Common myeloid progenitor, CD34-positive (primary cell): Measurements from ENCODE around the gene SSH3.

Experiments
- CTCF ChIA-PET: fragments of 350-600 bp; sonication (Branson Sonifier 250); formaldehyde crosslinking; loops from one replicate; lab custom pipeline; 2021; ENCODE audit warnings: antibody characterized with exemption; lab: Charles Lee
- POLR2A ChIA-PET: fragments of 350-600 bp; sonication (Branson Sonifier 250); formaldehyde crosslinking; loops from one replicate; lab custom pipeline; 2021; ENCODE audit warnings: antibody characterized with exemption; lab: Charles Lee
- DNase-seq, 3 donors: peaks; one replicate each; pipeline versions ENCODE4 v3.0.0 to v3.0.0-alpha.2; 2013
- H3K27ac ChIP-seq, 2 experiments: 1 replicate in 1 of 2; 2 replicates in 1 of 2; pipeline ENCODE4 v1.7.0; 2013; ENCODE audit warnings: inconsistent platforms in 2 of 2, low read length in 2 of 2, mild to moderate bottlenecking in 2 of 2, low read depth in 1 of 2, moderate library complexity in 1 of 2; ENCODE audit not compliant: severe bottlenecking in 2 of 2, insufficient read depth in 1 of 2, poor library complexity in 1 of 2
- H3K27me3 ChIP-seq, 5 experiments: replicated peaks in 2 of 5; 1 replicate in 3 of 5; 2 replicates in 2 of 5; pipeline versions ENCODE4 v1.6.1 to v1.7.0; 2013; ENCODE audit warnings: low read length in 4 of 5, mild to moderate bottlenecking in 2 of 5, moderate library complexity in 2 of 5, inconsistent platforms in 1 of 5; ENCODE audit not compliant: insufficient read depth in 5 of 5, control insufficient read depth in 4 of 5
- H3K36me3 ChIP-seq, 4 experiments: 1 replicate in 2 of 4; 2 replicates in 2 of 4; pipeline versions ENCODE4 v1.6.1 to v1.7.0; 2013; ENCODE audit warnings: low read length in 3 of 4, control low read depth in 1 of 4, mild to moderate bottlenecking in 1 of 4; ENCODE audit not compliant: control insufficient read depth in 4 of 4, insufficient read depth in 4 of 4
- H3K4me1 ChIP-seq, 4 experiments: 1 replicate in 3 of 4; 2 replicates in 1 of 4; pipeline versions ENCODE4 v1.6.1 to v1.7.1; 2013; ENCODE audit warnings: low read length in 3 of 4, mild to moderate bottlenecking in 3 of 4, control low read depth in 1 of 4, inconsistent platforms in 1 of 4, moderate library complexity in 1 of 4; ENCODE audit not compliant: control insufficient read depth in 4 of 4, insufficient read depth in 4 of 4; ENCODE audit errors: control extremely low read depth in 1 of 4
- H3K4me3 ChIP-seq, 7 experiments: 1 replicate in 4 of 7; 2 replicates in 3 of 7; pipeline versions ENCODE4 v1.5.1 to v1.7.0; 2013; ENCODE audit warnings: mild to moderate bottlenecking in 7 of 7, low read length in 6 of 7, moderate library complexity in 6 of 7, inconsistent platforms in 2 of 7, low read depth in 2 of 7, control low read depth in 1 of 7; ENCODE audit not compliant: insufficient read depth in 4 of 7, control insufficient read depth in 1 of 7; ENCODE audit errors: extremely low read depth in 1 of 7
- H3K9me3 ChIP-seq, 5 experiments: 1 replicate in 4 of 5; 2 replicates in 1 of 5; pipeline versions ENCODE4 v1.6.1 to v1.7.1; 2013; ENCODE audit warnings: low read length in 4 of 5, mild to moderate bottlenecking in 2 of 5, inconsistent platforms in 1 of 5, low read depth in 1 of 5, moderate library complexity in 1 of 5; ENCODE audit not compliant: control insufficient read depth in 4 of 5, insufficient read depth in 2 of 5; ENCODE audit errors: control extremely low read depth in 1 of 5
- WGBS: methylation state at CpG from one replicate; pipeline ENCODE4 v1.1.5; 2013; ENCODE audit not compliant: insufficient coverage; 5-methylcytosine and 5-hydroxymethylcytosine counted together

SSH3 gene

DNA sequence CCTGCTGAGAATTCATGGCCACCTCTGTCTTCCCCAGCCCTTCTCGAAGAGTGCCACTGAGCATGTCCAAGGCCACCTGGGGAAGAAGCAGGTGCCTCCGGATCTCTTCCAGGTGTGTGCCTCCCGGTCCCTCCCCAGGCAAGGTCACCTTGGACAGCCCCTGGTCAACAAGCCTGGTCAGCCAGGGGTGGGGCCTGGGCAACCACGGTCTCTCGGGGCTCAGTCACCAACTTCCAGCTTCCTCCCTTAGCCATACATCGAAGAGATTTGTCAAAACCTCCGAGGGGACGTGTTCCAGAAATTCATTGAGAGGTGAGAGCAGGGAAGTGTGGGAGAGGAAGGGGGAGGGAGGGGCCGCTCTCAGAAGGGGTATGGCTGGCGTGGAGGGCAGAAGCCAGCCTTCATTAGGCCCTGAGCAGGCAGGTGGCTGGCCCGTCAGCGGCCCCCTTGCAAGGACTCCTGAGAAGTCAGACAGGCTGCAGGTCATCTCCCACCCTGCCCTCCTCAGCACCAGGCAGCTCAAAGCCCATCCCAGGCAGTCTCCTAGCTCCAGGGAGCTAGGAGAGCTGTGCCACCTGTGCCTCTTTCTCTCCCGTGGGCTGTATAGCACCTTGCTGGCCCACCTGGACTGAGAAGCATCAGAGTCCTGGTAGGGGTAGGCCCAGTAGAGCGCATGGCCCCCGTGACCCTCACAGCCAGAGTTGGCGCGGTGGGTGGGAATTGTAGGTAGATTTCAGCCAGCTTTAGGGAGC, 23.6 kb upstream of the SSH3 start:
- no peak for DNase-seq
- POLR2A ChIA-PET: interaction anchor here (0.6 to 5.9 kb wide), 4 partner anchors 9 to 38 kb away, joined by 3 to 211 read pairs (median 31); partner anchors contain the start of genes ANKRD13D and GRK2
- Histone ChIP-seq H3K27me3 (no peaks in the 10 kb centered on the region), H3K36me3 (peaks cover 7 to 85% (median 62%) of the 10 kb centered on the region in 4 experiments), H3K4me3 (peak overlapping the region in 3 of 7 experiments; percentile 19 to 33 (median 23)), H3K9me3 (no peaks in the 10 kb centered on the region), H3K27ac (peak overlapping the region; percentile 96 to 97), H3K4me1 (peaks cover 2 to 99% (median 98%) of the 10 kb centered on the region in 4 experiments)
- CTCF ChIA-PET: interaction anchor here (0.9 to 8.9 kb wide), 6 partner anchors 8 to 39 kb away, joined by 3 to 70 read pairs (median 34); partner anchors contain the start of gene ANKRD13D
- 77% methylated on average over 11 of the region's 17 CpGs for WGBS

DNA sequence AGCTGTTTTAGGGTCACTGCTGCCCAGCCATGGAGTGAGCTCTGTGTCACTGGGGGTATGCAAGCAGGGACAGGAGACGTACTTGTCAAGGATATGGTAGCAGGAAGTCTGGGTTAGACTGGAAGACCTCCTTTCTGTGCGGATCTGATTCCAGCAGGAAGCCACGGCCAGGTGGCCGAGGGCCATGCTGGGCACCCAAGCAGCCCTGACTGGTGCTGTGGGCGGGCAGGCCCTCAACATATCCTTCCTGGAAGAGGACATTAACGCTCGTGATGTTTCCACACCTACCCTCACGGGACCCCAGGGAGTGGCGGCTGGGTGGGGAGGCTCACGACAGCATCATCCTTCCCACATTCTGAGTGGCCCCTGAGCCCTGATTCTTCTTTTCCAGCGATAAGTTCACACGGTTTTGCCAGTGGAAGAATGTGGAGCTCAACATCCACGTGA, 23.0 kb upstream of the SSH3 start:
- peak overlapping the region in 1 of 7 experiments; percentile 19 for H3K4me3 ChIP-seq
- CTCF ChIA-PET: interaction anchor here (0.9 to 6.5 kb wide), 4 partner anchors 10 to 38 kb away, joined by 3 to 63 read pairs (median 4); no protein-coding TSS in a partner anchor
- peaks cover 7 to 85% (median 65%) of the 10 kb centered on the region in 4 experiments for H3K36me3 ChIP-seq
- POLR2A ChIA-PET: interaction anchor here (1.2 to 5.9 kb wide), 3 partner anchors 8 to 12 kb away, joined by 4 to 211 read pairs (median 58); partner anchors contain the start of genes ANKRD13D and GRK2
- H3K9me3 ChIP-seq: no peaks in the 10 kb centered on the region
- peak in 1 of 3 donors; percentile 61 for DNase-seq
- H3K27ac ChIP-seq: peak overlapping the region; percentile 96 to 97
- 26% methylated on average over 10 of the region's 13 CpGs for WGBS
- H3K4me1 ChIP-seq: peaks cover 0 to 99% (median 98%) of the 10 kb centered on the region in 4 experiments
- H3K27me3 ChIP-seq: no peaks in the 10 kb centered on the region

DNA sequence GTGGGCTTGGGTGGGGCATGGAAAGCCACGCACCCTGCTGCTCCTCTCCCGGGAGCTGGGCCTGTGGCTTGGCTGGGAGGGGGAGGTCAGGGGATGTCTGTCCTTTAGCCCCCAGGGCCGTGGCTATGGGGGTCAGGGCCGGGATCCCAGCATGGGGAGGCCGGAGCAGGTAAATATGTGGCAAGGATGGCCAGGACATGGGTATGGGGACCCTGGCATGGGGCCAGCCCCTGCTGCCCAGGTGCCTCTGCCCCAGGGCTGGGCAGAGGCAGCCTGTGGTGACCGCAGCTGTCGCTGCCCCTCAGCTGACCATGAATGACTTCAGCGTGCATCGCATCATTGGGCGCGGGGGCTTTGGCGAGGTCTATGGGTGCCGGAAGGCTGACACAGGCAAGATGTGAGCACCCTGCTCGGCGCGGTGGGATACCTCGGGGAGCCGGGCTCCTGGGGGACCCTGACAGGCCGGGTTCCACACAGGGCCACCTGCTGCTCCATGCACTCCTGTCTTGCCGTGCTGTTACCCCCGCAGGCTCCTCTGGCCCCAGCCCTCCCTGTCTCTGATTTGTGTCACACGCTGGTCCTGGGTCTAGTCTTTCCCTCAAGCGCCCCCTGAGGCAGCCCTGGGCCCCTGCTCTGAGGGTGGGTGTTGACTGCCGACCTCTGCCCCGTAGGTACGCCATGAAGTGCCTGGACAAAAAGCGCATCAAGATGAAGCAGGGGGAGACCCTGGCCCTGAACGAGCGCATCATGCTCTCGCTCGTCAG, 22.4 kb upstream of the SSH3 start:
- 97% methylated on average over 31 of the region's 31 CpGs for WGBS
- Histone ChIP-seq H3K9me3 (no peaks in the 10 kb centered on the region), H3K4me3 (no peak overlapping the region), H3K27ac (peak overlapping the region; percentile 96 to 97), H3K27me3 (no peaks in the 10 kb centered on the region), H3K4me1 (peaks cover 0 to 99% (median 98%) of the 10 kb centered on the region in 4 experiments), H3K36me3 (peaks cover 7 to 85% (median 64%) of the 10 kb centered on the region in 4 experiments)
- no peak for DNase-seq
- ChIA-PET CTCF (interaction anchor here (1.0 to 6.5 kb wide), 3 partner anchors 10 to 19 kb away, joined by 3 to 63 read pairs (median 4); no protein-coding TSS in a partner anchor), POLR2A (interaction anchor here (4.8 to 5.9 kb wide), 2 partner anchors 8 to 13 kb away, joined by 58 to 211 read pairs; partner anchors contain the start of genes ANKRD13D and GRK2)

DNA sequence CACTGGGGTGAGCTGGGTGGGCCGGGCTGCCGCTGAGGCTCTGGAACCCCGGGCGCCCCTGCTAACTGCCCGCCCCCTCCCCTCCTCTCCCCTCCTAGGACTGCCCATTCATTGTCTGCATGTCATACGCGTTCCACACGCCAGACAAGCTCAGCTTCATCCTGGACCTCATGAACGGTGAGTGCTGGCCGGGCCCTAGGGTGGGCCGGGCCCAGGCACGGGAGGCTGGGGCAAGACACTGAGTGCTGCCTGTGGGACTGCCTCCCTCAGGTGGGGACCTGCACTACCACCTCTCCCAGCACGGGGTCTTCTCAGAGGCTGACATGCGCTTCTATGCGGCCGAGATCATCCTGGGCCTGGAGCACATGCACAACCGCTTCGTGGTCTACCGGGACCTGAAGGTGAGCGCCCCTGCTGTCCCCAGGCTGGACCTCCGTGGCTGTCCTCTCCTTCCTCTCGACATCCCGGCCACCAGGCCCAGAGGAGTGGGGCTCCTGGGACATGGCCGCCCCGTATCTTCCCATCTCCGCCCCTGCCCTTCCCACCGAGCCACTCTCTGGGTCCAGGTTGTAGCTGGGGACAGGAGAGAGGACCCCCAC, 21.7 kb upstream of the SSH3 start:
- WGBS: 93% methylated on average over 25 of the region's 27 CpGs
- Histone ChIP-seq H3K4me3 (no peak overlapping the region), H3K9me3 (no peaks in the 10 kb centered on the region), H3K27me3 (no peaks in the 10 kb centered on the region), H3K36me3 (peaks cover 7 to 89% (median 67%) of the 10 kb centered on the region in 4 experiments), H3K27ac (peak overlapping the region; percentile 96 to 97), H3K4me1 (peaks cover 0 to 99% (median 98%) of the 10 kb centered on the region in 4 experiments)
- POLR2A ChIA-PET: interaction anchor here (1.2 to 1.4 kb wide), 2 partner anchors 12 to 36 kb away, joined by 3 to 5 read pairs; no protein-coding TSS in a partner anchor
- CTCF ChIA-PET: interaction anchor here (1.4 to 6.5 kb wide), 2 partner anchors 11 to 18 kb away, joined by 3 to 63 read pairs; no protein-coding TSS in a partner anchor
- no peak for DNase-seq

DNA sequence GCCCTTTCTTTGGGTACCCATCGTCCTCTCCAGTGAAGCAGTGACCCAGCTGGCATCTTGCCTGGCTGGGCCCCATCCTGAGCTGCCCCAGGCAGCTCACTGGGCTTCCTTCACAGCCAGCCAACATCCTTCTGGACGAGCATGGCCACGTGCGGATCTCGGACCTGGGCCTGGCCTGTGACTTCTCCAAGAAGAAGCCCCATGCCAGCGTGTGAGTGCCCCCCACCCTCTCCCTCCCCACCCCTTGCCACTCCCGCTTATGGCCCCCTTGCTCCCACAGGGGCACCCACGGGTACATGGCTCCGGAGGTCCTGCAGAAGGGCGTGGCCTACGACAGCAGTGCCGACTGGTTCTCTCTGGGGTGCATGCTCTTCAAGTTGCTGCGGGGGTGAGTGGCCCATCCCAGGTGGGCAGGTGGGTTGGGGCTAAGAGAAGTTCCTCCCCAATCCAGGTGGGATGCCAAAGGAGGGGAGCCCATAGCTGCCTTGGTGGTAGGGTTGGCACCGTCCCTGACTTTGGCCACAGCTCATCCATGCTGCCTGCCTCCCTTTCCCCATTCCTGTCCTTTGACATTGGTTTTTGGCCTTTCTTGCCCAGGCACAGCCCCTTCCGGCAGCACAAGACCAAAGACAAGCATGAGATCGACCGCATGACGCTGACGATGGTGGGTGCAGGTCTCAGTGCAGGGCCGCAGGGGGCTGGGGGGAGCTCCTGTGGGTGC, 21.0 kb upstream of the SSH3 start:
- ChIA-PET CTCF (interaction anchor here (1.2 to 6.5 kb wide), 6 partner anchors 12 to 100 kb away, joined by 3 to 63 read pairs (median 6); partner anchors contain the start of genes GRK2 and SSH3), POLR2A (interaction anchor here (1.2 to 1.4 kb wide), 2 partner anchors 11 to 35 kb away, joined by 3 to 5 read pairs; no protein-coding TSS in a partner anchor)
- Histone ChIP-seq H3K36me3 (peaks cover 7 to 95% (median 67%) of the 10 kb centered on the region in 4 experiments), H3K4me3 (no peak overlapping the region), H3K27ac (peak overlapping the region; percentile 50 to 97), H3K27me3 (no peaks in the 10 kb centered on the region), H3K4me1 (peaks cover 0 to 99% (median 98%) of the 10 kb centered on the region in 4 experiments), H3K9me3 (no peaks in the 10 kb centered on the region)
- no peak for DNase-seq
- 86% methylated on average over 13 of the region's 20 CpGs for WGBS
